MV-4-11 (cell line): Measurements from ENCODE around the gene IGSF21.

Experiments
- DNase-seq: peaks from one replicate; lab custom pipeline; 2025; lab: John Stamatoyannopoulos, UW

IGSF21 gene

GRCh38 chr1:18329469-18330253, 222.1 kb downstream of the IGSF21 start:
- DNase-seq = no peak

GRCh38 chr1:18332576-18332975, 225.0 kb downstream of the IGSF21 start:
- no peak for DNase-seq

DNA sequence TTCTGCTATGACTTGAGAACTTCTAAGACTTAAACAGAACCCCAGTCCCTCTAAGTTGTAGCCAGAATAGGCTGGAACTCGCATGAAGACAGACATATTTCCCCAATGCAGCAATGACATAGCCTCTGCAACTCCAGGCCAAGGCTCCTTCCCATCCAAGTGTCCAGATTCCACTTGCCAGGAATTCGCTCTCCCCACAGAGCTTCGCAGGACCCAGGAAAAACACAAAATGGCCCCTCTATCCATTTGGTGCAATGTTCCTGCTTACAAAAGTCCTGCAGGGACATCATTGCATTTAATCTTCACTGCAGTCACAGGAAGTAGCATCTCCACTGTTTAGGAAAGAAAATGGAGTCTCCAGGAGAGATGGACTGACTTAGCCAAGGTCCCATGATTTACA, 225.6 kb downstream of the IGSF21 start:
- no peak for DNase-seq

GRCh38 chr1:18336801-18337200, 229.2 kb downstream of the IGSF21 start:
- no peak for DNase-seq

DNA sequence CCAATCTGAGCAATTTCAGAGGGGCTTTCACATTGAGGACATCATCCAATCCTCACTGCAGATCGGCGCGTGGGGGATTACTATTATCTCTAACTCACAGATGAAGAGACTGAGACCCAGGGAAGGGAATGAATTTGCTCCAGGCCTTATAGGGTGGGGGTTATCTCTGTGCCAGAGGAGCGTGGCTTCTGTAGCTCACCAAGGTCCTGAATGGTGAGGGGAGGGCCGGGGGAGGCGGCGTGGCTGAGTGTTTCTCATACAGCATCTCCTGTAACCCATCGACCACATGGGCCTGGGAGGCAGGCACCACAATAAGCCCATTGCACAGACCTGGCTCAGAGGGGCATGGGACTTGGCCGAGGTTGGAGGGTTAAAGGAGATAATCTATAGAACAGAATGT, 230.2 kb downstream of the IGSF21 start:
- DNase-seq = no peak

GRCh38 chr1:18339161-18339560, 231.6 kb downstream of the IGSF21 start:
- DNase-seq = no peak

DNA sequence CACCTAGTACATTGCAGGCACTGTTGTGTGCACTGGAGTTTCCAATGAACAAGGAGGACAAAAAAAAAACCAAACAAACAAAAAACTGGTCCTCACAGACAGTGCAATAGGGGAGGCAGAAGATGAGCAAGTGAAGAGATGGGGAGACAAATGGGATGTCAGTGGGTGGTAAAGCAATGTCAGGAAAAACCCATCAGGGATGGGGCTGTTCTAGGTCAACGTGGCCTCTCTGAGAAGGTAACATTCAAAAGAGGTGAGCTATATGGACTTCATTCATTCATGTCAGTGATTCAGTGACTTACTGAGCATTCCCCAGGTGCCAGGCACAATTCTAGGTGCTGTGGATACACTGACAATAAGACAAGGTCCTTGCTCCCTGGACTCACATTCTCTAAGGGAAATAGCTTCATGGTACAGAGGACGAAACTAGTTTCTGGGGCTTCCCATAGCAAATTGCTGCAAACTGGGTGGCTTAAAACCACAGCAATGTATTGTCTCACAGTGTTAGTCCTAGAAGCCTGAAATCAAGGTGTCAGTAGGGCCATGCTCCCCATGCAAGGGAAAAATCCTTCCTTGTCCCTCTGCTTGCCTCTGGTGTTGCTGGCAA, 232.7 kb downstream of the IGSF21 start:
- no peak for DNase-seq

DNA sequence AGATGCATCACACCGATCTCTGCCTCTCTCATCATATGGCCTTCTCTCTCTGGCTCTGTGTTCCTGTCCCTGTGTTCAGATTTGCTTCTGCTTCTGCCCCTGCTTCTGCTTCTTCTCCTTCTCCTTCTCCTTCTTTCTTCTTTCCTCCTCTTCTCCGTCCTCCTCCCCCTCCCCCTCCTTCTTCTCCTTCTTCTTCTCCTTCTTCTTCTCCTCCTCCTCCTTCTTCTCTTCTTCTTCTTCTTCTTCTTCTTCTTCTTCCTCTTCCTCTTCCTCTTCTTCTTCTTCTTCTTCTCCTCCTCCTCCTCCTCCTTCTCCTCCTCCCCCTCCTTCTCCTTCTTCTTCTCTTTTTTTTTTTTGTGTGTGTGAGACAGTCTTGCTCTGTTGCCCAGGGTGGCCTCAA, 233.2 kb downstream of the IGSF21 start:
- no peak for DNase-seq

- no peak for DNase-seq
Measured at GRCh38 chr1:18341291-18342069, 233.9 kb downstream of the IGSF21 start.

DNA sequence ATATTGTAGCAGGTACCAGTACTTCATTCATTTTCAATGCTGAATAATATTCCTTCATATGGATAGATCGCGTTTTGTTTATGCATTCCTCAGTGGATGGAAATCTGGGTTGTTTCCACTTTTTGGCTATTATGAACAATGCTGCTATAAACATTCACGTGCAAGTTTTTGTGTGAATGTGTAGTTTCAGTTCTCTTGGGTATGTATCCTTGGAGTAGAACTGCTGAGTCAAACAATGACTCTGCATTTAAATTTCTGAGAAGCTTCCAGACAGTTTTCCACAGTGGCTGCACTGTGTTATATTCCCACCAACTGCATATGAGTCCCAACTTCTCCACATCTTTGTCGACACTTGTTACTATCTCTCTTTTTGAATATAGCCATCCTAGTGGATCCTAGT, 235.1 kb downstream of the IGSF21 start:
- no peak for DNase-seq

GRCh38 chr1:18343581-18343980, 236.0 kb downstream of the IGSF21 start:
- DNase-seq = no peak

DNA sequence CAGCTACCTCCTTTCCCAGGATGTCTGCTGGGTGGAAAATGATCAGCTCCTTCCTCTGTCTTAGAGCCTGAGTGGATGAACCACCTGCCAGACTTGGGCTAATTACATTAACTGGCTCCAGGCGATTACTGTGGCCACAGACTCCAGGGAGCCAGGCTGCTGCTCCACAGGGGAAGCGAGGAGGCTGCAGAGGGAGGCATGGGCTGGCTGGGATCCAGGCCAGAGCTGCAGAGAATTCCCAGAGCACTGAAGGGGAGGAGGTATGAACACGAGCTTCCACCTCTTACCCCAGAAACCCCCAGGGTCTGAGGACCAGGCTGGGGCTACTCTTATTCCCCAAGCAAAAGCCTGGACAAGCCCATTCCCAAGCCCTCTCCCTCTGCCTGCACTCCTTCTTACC, 237.2 kb downstream of the IGSF21 start:
- DNase-seq = no peak

DNA sequence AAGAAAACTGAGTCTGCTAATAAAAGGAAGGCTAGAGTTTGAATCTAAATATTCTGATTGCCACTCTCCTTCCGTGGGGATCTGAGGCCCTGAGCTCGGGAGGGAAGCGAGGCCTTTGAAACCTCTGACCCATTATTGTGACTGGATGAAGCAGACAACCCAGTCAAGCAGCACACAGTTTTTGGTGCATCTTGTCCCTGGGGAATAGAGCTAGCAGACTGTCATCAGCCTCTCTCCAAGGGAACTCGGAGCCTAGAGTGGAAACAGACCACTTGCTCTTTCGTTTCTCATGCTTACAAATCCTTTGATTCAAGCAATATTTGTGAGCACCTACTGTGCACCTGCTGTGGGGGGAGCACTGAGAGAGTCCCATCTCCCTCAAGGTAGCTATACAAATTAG, 240.0 kb downstream of the IGSF21 start:
- DNase-seq = no peak

DNA sequence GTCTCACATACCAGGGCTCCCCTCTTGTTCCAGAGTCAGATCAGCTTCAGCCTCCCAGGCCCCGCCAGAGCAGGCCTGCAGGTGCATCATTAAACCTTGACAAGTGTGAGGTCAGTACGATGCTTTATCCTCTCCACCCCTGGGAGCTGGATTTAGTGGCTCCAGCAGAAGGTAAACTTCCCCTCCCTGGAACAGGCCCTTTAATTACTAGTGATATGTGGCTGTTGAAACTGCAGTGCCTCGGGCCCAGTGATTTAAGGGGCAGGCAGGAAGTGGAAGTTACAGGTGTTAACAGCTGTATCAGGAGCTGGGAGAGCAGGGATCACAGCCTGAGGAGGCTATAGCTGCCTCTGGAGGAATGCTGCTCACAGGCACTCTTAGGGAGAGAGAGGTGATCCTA, 240.8 kb downstream of the IGSF21 start:
- no peak for DNase-seq

- no peak for DNase-seq
Measured at GRCh38 chr1:18350747-18351146, 243.1 kb downstream of the IGSF21 start.

DNA sequence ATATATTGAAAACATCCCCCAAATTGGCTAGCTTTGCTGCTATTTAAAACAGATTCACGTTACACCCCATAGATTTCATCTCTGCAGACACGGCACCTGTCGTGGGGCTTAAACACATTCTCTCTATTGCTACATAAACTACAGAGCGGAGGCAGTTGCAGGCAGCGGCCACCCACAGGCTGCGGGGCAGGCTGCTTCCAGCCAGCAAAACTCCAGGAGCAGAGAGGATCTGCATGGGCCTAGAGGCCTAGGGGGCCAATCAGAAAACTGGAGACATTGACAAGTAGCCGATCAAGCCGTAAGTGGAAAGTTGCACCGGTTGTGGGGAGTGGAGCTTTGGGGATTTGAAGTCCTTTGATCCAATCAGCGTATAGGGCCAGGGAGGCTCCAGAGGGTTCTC, 244.1 kb downstream of the IGSF21 start:
- DNase-seq = no peak

GRCh38 chr1:18352636-18353265, 245.2 kb downstream of the IGSF21 start:
- DNase-seq = no peak

GRCh38 chr1:18353528-18353927, 245.9 kb downstream of the IGSF21 start:
- no peak for DNase-seq

DNA sequence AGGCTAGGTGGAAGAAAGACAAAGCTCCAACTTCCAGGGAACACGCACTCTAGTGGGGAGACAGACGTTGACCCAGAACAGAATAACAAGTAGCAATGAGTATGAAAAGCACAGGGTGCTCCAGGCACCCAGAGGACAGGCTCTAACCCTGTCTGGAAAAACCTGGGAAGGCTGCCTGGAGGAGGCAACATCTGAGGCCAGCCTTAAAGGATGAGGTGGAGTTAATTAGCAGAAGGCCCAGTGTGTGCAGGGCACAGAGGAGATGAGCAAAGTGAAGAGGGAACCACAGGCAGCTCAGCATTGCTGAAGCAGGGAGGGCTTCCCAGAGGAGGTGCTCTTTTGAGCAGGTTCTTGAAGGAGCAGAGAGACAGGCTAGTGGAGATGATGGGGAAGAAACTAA, 246.4 kb downstream of the IGSF21 start:
- no peak for DNase-seq

- DNase-seq = no peak
Measured at GRCh38 chr1:18354612-18355011, 247.0 kb downstream of the IGSF21 start.

- no peak for DNase-seq
Measured at GRCh38 chr1:18357622-18358230, 250.1 kb downstream of the IGSF21 start.

DNA sequence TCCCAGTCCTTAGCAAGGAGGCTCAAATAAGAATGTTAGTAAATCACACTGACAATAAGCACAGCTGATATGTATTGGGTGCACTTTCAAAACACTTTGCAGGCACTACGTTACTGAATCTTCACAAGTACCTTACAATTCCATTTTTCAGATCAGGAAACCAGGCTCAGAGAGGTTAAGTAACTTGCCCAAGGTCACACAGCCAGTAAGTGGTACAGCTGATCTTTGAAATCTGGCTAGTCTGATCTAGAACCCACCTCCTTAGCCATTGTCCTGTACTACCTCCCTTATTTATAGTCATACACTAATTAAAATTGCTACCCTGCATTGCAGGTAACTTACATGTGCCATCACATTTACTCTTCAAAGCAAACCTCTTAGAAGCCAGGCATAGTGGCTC, 251.0 kb downstream of the IGSF21 start:
- DNase-seq = no peak
